Esophagus mucosa (tissue), 1 donor: ENCODE measurements around the gene PLXNA1. TPM values are rescaled to one million over a fixed set of nuclear protein-coding genes. Genes with fewer than 3 reads are reported as not detected.
A peak's percentile ranks its signal among the peaks of the same experiment; 100 is the strongest.

Experiments
- ATAC-seq: fragments of 200-7000 bp; cut with Tn5 transposase; one replicate; pipeline ENCODE4 v1.9.1; 2020
- total RNA-seq: library from RNA; stranded (reverse); gene quantifications from one replicate; pipeline ENCODE4 v1.2.4, GENCODE V29; 2023
- donor health status: DM: yes; HTN: yes; CAD: no.

The PLXNA1 gene
- total RNA-seq = 15.9 TPM

DNA sequence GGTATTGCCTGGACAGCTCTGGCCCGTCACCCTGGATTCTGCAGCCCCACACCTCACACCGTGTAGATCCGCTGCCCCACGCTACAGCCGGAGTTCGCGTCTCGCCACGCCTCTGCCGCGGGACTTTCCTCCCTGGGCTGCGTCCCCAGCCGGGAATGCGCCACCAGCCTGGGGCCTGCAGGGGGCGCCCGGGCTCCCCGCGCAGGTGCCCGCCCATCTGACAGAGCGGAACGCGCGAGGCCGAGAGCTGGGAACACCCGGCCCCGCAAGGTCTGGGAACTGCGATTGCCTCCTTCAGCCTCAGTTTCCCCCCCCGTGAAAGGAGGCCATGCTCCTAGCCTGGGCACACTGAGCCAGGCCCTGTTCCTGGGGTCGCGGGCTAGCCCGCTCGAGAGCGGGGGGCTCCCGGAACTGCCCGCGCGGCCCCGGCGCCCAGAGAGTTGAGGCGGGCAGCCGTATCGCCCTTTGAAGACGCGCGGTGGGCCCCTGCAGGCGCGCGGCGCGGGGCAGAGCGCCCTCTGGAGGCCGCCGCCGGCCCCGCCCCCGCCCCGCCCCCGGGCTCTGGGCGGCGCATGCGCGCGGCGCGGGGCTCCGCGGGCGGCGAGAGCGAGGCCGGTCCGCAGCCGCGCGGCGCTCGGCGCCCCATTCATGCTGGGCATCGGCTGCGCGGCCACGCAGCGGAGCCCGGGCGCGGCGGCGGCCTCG, at the start of gene PLXNA1:
Gene PLXNA1, plus strand, starts transcription at position 645 of the 705 bp plus-strand sequence. CDS start 5,479 bp downstream, outside the sequence.
- ATAC-seq = peak; percentile 87

DNA sequence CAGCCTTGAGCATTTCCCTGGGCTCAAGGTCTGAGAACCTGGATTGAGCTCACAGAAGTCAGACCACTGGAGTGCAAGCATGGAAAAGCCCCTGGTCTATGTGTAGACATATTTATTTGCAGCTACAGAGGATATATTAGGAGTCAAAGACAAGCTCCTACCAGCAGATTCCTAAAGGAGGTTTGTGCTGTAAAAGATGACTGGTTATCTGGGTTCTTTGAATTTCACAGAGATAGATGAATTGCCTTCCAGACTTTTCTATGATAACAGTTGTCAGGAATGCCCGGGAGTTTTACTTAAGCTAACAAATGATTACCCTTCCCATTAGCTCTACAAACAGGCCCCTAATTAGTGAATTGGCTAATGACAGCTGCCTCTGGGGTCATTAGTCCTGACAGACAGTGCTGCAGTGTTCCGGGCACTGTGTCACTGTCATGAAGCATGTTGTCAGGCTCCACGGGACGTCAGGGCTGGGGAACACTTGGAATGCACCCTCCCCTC, 48.8 kb upstream of the PLXNA1 start:
- ATAC-seq = no peak

DNA sequence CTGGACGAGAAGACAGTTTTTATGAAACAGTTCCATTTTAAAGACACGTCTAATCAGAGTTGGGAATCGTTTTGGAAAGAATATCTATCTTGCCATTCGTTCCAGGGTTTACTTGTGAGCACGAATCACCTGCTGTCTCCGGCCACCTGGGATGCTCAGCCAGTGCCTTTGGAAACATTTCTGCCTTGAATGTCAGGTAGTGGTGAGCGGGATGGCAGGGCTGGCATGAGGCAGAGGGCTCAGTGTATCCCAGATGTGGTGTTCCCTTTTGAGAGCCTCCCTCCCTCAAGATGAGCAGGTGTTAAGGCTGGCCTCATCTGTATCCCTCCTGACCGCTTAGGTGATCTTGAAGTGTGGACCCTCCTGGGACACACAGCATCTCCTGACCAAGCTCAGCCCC, 47.9 kb upstream of the PLXNA1 start:
- no peak for ATAC-seq

GRCh38 chr3:126935756-126936509, 47.0 kb upstream of the PLXNA1 start:
- ATAC-seq = no peak

GRCh38 chr3:126936853-126937425, 46.0 kb upstream of the PLXNA1 start:
- ATAC-seq = no peak

DNA sequence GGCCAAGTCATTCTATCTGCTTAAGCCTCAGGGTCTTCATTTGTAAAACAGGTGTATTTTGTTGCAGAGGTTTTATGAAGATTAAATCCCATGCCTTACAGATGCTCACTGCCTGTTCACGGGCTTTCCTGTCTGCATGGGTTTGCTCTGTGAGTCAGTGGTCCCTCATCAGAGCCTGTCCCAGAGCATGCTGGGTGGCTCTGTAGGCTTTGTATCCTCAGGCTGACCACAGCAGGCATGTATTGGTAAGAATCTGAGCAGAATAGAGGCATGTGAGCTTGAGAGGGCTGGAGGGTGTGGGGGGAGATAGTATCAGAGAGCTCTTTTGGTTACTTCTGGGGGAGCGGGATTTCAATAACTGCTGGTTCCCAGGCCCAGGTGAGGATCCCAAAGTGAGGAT, 45.4 kb upstream of the PLXNA1 start:
- no peak for ATAC-seq

DNA sequence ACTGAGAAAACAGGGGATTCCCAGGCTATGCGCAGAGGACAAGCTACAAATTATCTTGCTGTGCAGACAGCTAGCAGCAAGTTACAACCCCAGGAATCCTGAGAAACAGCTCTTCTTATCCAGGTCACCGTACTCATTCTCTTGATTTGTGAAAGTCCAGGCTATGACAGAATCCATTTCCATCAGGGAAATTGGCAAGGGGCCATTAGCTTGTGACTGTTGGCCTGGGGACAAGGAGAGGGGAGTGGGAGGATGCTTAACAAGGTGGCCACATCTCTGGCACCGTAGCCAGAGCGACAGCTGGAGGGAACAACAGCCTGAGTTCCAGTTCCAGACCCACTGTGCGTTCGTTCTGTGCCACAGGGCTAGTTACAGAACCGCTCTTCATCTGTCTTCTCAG, 44.9 kb upstream of the PLXNA1 start:
- ATAC-seq = no peak

- ATAC-seq = peak; percentile 74
Observed at GRCh38 chr3:126938520-126939337, 44.2 kb upstream of the PLXNA1 start.

- ATAC-seq = no peak
Observed at GRCh38 chr3:126939338-126939718, 43.6 kb upstream of the PLXNA1 start.

- ATAC-seq = no peak
Observed at GRCh38 chr3:126939733-126940132, 43.2 kb upstream of the PLXNA1 start.

DNA sequence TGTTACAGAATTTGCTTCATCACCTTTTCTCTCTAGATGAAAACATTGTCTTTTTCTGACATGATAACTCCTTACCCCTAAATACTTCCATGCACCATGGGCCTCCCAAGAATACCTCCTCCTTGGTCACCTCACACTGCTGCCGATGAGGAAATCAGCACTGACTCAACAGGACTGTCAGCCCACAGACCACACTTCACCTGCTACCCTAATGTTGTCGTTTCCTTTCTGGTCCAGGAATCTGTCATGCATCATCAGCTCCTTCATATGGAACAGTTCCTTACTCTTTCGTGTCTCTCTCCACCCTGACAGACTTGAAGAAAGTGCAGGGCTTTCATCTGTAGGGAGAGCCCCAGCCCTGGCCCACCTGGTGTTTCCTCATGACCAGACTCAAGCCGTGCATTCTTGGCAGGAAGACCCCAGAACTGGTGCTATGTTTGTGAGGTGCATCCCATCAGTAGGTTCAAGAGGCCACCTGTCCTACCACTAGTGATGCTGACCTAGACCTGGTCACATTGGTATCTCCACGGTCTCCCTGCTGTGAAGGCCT, 41.1 kb upstream of the PLXNA1 start:
- no peak for ATAC-seq

DNA sequence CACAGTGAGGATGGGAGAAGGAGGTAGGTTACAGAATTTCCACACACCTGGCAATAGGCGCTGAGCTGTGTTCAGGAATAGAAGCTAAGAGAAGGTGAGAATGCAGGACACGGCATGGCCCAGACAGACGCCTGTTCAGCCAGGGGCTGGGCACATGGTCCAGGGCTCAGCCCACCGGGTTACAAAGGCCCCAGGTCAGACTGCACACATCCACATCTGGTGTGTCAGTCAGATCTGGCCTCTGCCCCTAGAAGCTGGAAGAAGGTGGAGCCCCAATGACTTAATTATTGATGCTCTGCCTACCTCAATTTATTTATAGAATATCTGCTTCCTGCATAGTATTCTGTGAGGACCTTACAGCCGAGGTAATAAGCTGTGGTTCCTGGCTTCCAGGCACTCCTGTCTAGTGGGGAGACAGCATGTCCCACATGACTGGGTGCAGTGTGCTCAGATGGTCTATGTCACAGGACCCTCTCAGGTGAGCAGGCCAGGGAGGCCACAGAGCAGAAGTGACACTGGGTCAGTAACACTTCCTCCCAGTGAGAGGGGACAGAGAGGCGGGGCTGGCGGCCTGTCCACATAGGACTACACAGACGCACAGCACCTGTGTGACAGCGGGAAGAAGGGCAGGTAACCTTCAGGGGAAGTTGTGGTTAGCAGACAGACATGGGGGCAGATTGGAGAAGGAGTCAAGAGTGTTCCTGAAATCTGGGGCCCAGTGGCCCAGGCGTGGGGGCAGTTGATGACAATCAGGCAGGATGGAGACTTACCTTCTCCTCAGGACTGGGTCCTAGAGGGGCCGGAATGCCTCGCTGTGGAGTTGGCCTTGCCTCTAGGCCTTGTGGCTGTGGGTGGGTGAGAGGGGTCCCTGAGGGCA, 38.6 kb upstream of the PLXNA1 start:
- no peak for ATAC-seq

- ATAC-seq = no peak
Observed at GRCh38 chr3:126945171-126945721, 37.7 kb upstream of the PLXNA1 start.

DNA sequence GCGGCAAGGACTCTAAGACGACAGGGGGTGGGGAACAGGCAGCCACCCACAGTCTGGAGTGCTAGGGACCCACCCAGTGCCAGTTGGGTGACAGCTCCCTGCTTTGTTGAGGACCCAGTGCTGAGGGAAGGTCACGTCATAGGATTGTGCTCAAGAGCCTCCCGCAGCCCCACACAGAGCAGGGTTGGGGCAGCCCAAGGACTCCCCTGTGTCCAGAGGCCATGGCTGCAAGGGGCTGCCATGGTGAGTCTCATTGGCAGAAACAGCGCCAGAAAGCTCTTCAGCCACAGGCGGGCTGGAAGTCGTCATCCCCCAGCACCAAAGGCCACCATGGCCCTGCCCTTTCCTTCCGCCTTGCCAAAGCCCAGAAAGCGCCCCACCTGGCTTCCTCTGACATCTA, 37.0 kb upstream of the PLXNA1 start:
- ATAC-seq = no peak

GRCh38 chr3:126946405-126946804, 36.5 kb upstream of the PLXNA1 start:
- ATAC-seq = no peak

- no peak for ATAC-seq
Observed at GRCh38 chr3:126947429-126947828, 35.5 kb upstream of the PLXNA1 start.

- no peak for ATAC-seq
Observed at GRCh38 chr3:126948980-126949535, 33.9 kb upstream of the PLXNA1 start.

GRCh38 chr3:126951561-126951960, 31.4 kb upstream of the PLXNA1 start:
- ATAC-seq = no peak

- no peak for ATAC-seq
Observed at GRCh38 chr3:126952261-126952982, 30.5 kb upstream of the PLXNA1 start.
